Measurements from ENCODE around the gene MYO5A. TPM values are rescaled to one million over a fixed set of nuclear protein-coding genes. Genes with fewer than 3 reads are reported as not detected.

Gene MYO5A
- total and polyA plus RNA-seq, 9 of the 15 experiments (the other 6 are each of a cell fraction or from before 2014, with no cell fraction given), result 0.03 to 0.82 (median 0.40) TPM

GRCh38 chr15:52278135-52278534 lies 250.5 kb downstream of the MYO5A start:
- Histone ChIP-seq H3K4me1 (replicated peaks in 1 of 2; ENCODE audit: control insufficient read depth in 2 of 2, insufficient read depth in 2 of 2, low read length in 2 of 2) (no peaks in the 10 kb centered on the region), H3K9me3 (replicated peaks; ENCODE audit: control insufficient read depth, insufficient read depth, low read depth, low read length) (no peaks in the 10 kb centered on the region), H3K9me1 (ENCODE audit: control insufficient read depth, insufficient read depth, low read length) (no peaks in the 10 kb centered on the region), H3K27ac (ENCODE audit: extremely low read depth, low read depth, low read length) (no peak overlapping the region), H2AFZ (ENCODE audit: low read depth, low read length) (no peak overlapping the region), H3K36me3 (ENCODE audit: control insufficient read depth, insufficient read depth, low read length) (no peaks in the 10 kb centered on the region), H3K79me2 (ENCODE audit: control insufficient read depth, insufficient read depth, low read length) (no peaks in the 10 kb centered on the region), H3K4me3 (no peak overlapping the region), H3K9ac (ENCODE audit: insufficient read depth in 1 of 2, low read depth in 2 of 2, low read length in 2 of 2) (no peak overlapping the region), H4K20me1 (replicated peaks; ENCODE audit: control insufficient read depth, insufficient read depth, low read length) (no peaks in the 10 kb centered on the region; the same call in 1 of the 2 replicates), H3K4me2 (ENCODE audit: insufficient read depth, low read length) (no peak overlapping the region), H3K27me3 (ENCODE audit: control insufficient read depth in 2 of 2, insufficient read depth in 2 of 2, low read length in 2 of 2) (peaks cover 9 to 62% of the 10 kb centered on the region in 2 experiments; a peak in 4 of 5 replicates)
- TF ChIP-seq FOXP4 (CRISPR knock-in tag; IDR thresholded peaks at IDR 0.05; ENCODE audit: borderline replicate concordance), result no peak
- TF ChIP-seq JUND (IDR thresholded peaks at IDR 0.05; ENCODE audit: borderline replicate concordance, low read depth, low read length), result no peak
- TF ChIP-seq JUND (tag; IDR thresholded peaks at IDR 0.05; ENCODE audit: borderline replicate concordance, low read depth, low read length), result no peak
- TF ChIP-seq ZNF77 (CRISPR knock-in tag; IDR thresholded peaks at IDR 0.05), result no peak
- POLR2A ChIA-PET, result interaction anchor here (0.6 kb wide), 1 partner anchor 238 kb away, joined by 3 read pairs; no protein-coding TSS in a partner anchor
- in situ Hi-C loops (cut with MboI) (no loop called here), intact Hi-C loops (cut with micrococcal nuclease) (no loop called here)
- ATAC-seq (no peak), DNase-seq (ENCODE audit: extremely low read depth in 1 of 4, low spot score in 3 of 4) (no peak), FAIRE-seq (no peak)
- no TSS peak for BruUV-seq (replicated peaks)
- 0% methylated on average over 3 of the region's 3 CpGs for WGBS (ENCODE audit: insufficient coverage, low coverage, missing lambda C conversion rate)
- CTCF ChIA-PET (ENCODE audit: low intra/inter-chr PET ratio), result no interaction called here

All from K562 (cell line).